CD4-positive, alpha-beta T cell treated with Interleukin-17A for 4 hours (primary cell): ENCODE measurements around the gene LMO1.

Experiments
- DNase-seq: peaks from one replicate; pipeline ENCODE4 v3.0.0-alpha.2; 2020; ENCODE audit warnings: mixed read lengths

Gene LMO1

GRCh38 chr11:8263109-8263768, 439 bp downstream of the LMO1 start:
- no peak for DNase-seq

- DNase-seq, result no peak
Observed at GRCh38 chr11:8262552-8263108, 1.0 kb downstream of the LMO1 start.

- no peak for DNase-seq
Observed at GRCh38 chr11:8261921-8262551, 1.6 kb downstream of the LMO1 start.

GRCh38 chr11:8261291-8261690, 2.4 kb downstream of the LMO1 start:
- no peak for DNase-seq

- no peak for DNase-seq
Observed at GRCh38 chr11:8260202-8260966, 3.3 kb downstream of the LMO1 start.

- no peak for DNase-seq
Observed at GRCh38 chr11:8259306-8259959, 4.2 kb downstream of the LMO1 start.

DNA sequence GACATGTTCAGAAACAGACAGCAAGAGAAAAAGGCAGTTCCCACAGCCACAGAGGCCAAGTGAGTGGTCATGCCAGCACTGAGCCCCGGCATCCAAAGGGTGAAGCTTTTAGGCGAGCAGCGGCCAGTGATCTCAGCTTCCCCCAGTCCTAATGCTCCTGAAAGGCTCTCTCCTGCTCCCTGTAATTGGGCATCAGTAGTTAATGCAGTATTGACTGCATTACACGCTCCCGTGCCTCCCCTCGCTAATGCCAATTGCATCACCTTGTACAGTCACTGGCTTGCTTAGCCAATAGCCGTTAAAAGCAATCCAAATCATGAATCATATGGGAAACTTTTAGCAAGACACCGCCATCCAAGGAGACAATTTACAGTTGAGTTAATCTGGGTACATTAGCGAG, 4.9 kb downstream of the LMO1 start:
- no peak for DNase-seq

DNA sequence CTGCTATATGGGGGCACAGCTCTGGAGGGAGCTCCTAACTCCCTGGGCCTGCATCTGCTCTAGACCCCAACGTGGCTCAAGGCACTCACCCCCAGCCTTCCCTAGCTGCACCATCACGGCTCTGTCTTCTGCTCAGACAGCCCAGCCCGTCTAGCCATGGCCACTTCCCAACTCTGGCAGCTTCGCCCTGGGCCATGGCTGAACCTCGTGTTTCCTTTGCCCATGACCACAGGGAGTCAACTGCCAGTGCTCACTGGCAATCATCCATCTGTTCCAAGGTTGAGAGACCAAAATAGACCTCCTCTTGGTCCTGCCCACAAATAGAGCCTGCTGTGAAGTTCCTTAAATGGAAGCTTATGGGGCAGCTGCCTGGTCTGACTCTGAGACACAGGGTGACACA, 5.4 kb downstream of the LMO1 start:
- DNase-seq, result no peak

DNA sequence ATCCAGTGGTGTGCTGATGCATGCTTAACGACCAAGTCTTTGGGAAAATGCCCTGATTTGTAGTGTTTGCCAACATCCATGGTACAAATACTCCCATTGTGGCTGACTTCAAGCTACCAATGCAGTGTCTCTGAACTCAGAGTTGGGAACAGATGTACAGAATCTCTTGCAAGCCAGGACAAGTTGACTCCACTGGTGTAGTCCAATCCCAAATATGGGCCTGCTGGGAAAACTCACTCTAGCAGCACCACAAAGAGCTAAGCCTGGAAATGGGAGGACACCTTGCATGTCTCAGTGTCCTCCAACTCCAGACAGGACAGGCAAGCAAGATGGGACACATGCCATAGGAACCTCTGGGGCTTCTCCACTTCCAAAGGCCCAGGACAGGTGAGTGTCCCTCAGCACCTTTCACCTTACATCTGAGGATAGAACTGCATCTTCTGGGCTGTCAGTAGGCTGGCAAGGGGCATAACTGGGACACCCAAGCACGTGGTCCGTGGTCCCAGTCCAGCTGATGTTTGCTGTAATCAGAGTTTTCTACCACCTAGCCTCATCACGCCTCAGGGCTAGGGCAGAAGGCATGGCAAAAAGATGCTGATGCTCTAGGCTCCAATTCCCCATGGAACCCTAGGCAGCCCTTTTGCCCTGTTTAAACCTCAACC, 6.5 kb downstream of the LMO1 start:
- DNase-seq, result no peak

GRCh38 chr11:8256271-8257002, 7.2 kb downstream of the LMO1 start:
- no peak for DNase-seq

DNA sequence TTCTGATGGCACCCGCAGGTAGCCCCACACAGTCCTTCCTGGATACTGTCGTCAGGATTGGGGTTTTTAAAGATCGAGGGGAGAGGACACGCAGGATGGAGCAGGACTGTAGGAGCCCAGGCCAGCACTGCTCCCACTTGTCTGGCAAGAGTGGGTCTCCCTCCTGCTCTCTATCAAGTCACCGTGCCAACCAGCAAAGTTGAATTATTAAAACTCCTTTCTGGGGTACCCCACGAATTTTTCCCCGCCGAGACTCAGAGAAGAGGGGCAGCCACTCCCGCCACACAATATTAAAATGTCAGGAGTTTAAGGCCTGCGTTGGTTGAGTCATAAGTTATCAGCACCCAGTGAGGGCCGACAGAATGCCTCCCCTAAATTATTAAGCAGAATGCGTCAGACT, 10.1 kb downstream of the LMO1 start:
- DNase-seq, result no peak

DNA sequence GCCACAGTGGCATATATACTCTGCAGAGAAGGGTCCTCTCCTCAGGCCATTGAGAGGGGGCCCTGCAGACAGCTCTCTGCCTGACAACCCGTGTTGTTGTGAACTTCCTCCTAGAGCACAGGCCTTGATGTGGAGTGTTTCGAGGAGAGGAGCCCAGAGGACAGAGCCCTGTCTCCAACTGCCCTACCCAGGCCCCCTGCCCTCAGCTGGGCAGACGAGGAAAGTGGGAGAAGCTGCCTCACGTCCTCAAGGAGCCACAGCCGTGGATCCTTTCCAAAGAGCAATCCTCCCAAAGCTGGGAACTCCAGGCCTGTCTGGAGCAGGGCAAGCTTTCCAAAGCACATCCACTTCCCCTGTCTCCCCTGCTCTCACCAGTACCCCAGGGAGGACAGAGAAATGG, 10.7 kb downstream of the LMO1 start:
- no peak for DNase-seq

GRCh38 chr11:8252388-8252787, 11.3 kb downstream of the LMO1 start:
- no peak for DNase-seq

- DNase-seq, result no peak
Observed at GRCh38 chr11:8251616-8252295, 11.9 kb downstream of the LMO1 start.

DNA sequence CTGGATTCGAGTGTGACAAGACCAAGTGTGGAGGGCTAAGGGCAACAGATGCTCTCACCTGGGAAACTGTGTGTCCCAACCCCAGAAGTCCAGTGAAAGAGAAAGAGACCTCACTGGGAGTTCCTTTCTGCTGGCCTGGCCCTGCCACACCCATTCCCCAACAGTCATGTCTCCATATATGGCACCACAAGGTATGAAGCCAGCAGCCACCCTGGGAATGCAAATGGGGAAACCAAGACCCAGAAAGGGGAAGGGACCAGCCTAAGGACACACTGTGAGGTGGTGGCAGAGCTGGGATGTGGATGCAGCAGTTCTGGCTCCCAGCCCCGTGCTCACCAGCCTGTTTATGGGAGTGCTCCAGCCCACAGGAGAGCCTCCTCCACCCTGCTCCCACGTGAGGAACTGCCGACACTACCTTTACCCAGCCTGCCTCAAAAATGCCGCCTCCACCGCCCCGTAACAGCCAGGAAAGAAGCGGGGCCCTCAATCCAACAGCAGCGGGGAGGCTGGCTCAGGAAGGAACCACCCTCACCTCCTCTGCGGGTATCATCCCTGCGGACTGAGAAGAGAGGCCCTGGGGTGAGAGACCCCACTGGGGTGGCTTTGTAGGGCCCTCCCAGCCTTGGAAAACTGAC, 12.6 kb downstream of the LMO1 start:
- no peak for DNase-seq

- no peak for DNase-seq
Observed at GRCh38 chr11:8250434-8250833, 13.2 kb downstream of the LMO1 start.

DNA sequence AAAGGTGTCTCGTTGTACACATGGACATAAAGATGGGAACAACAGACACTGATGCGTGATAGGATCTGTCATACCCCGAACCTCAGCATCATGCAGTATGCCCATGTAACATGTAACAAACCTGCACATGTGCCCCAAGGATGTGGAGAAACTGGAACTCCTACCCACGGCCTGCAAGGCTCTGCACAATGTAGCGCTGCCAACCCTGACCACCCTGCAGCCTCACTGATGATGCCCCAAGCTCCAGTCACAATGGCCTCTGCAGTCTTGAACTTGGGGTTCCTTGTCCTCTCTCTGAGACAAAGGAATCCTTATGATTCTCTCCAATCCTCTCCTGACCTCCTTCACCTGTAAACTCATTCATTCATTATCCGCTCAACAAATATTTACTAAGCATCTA, 14.2 kb downstream of the LMO1 start:
- DNase-seq, result no peak

- no peak for DNase-seq
Observed at GRCh38 chr11:8248786-8249185, 14.9 kb downstream of the LMO1 start.

DNA sequence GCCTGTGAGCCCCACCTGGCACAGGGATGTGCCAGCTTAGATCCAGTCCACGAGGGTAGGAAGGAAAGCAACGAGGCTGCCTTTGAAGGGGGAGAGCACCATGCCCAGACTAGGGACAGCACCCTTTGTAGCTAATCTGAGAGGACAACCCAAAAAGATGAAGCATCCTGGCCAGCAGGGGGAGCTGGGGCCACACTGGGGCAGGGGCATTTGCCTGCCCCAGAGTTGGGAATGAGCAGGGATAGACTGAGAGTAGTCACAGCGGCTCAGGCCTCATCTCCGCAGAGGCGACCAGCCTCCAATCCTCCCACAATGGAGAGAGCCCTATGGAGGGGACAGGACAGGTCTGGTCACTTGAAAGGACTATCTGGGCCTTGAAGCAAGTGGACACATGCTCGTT, 16.4 kb downstream of the LMO1 start:
- no peak for DNase-seq

DNA sequence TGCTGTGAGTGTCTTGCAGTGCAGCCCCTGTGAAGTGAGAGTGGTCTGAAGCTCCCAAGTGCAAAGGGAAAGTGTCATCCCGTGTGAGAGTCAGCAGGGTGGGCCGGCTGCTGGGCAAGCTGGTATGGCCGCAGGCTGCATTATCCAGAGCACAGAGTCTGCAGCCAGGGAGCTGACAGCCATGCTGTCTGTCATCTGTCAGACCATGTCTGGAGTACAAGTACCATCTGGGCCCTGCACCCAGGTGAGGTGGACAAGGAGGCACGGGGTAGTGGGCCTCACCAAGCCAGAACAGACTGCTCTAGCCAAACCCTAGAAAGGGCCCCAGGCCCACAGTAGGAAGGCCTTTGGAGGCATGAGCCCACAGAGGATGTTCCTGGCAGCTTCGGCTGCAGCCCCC, 20.2 kb downstream of the LMO1 start:
- DNase-seq, result no peak
